A204.1 (cell line): ENCODE data around the gene VAV3.
"Not testable (repeated sequence)": the region's sequence is repeated elsewhere in the genome, so short reads cannot be mapped to it uniquely, and the experiment has no call there.

Experiments
- FAIRE-seq: peaks from 2 replicates; lab custom pipeline; 2012; peaks lifted over from hg19 to GRCh38; lab: Jason Lieb, UNC

The VAV3 gene

GRCh38 chr1:107883562-107883961 is 81.4 kb downstream of the VAV3 start:
- FAIRE-seq: no peak

DNA sequence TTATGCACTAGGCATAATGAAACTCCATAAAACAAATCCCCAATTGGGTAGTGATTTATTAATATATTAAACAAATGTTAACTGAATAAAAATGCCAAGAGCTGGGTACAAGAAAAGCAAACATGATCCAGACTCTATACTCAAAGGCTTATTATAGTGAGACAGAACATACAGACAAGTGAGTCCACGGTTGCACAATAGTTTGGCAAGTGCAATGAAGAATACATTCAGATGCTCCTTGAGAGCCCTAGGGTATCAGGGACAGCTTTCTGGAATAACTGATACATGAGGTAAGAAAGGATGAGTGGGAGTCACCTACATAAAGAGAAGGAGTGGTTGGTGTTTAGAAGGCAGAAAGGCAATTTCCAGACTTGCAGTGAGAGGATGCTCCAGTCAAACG is 85.1 kb downstream of the VAV3 start:
- FAIRE-seq: no peak

GRCh38 chr1:107879346-107879745 is 85.6 kb downstream of the VAV3 start:
- FAIRE-seq: no peak

- no peak for FAIRE-seq
Measured at GRCh38 chr1:107877745-107878144, 87.2 kb downstream of the VAV3 start.

DNA sequence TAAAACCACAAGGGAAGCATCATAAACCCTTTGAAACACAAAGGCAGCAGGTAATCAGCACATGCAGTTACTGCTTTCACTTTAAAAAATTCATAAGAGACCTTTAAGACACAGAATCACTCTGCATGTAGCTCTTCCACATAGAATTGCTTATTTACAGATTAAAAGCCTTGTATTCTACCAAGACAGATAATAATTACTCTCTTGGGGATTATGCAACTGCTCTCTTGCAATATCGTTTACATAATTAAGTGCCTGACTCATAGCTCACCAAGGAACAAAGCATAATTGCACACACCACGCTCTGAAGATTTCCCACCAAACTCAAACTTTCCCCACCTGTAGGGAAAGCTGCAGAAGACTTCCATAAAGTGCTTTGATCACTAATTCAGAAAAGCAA is 87.9 kb downstream of the VAV3 start:
- no peak for FAIRE-seq

GRCh38 chr1:107875689-107876088 is 89.3 kb downstream of the VAV3 start:
- FAIRE-seq: no peak

GRCh38 chr1:107874221-107874620 is 90.8 kb downstream of the VAV3 start:
- FAIRE-seq: no peak

DNA sequence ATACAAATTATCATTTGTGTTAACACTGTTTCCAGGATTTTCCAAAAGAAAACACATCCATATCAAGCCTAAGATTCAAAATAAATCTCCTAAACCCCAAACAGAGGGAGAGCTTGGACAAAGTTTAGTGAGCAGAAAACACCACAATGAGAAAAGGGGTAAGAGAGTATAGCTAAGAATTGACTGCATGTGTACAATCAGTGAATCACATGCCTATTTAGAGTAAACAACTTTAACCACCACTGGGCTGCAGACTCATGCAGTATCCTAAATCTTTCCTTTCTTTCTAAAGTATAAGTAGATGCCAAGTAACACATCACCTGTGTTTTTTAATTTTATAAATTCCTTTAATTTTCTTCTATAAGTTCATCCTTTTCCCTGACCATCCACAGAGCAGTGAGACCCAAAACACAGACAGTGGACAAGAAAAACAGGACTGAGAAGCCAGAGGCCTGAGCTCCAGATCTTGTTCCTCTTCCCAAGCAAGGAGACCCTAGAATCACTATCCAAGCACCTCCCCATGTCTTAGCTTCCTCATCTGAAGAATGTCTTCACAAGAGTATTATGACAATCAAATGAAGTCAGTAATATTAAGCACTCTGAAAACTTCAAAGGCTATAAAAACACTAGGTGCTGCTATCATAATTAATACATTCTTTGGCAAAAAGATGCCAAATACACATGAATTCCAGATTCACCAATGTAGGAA is 93.1 kb downstream of the VAV3 start:
- FAIRE-seq: no peak

DNA sequence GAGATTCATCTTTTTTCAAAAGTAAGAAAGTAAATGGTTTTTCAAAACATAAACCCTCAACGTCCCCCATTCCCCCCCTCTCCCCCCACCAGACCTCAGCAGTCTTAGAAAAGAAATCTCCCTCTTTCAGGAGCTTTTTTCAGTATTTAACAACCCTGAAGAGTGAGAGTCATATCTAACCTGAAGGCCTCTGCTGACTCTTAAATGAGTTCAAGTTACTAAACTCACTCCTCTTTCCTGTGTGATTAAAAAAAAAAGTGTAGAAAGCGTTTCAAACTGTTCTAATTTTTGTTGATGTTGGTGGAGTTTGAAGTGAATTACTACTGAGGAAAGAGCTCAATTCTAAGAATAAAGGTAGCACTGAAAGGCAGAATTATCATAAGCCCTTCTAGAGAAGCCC is 93.7 kb downstream of the VAV3 start:
- FAIRE-seq: no peak

DNA sequence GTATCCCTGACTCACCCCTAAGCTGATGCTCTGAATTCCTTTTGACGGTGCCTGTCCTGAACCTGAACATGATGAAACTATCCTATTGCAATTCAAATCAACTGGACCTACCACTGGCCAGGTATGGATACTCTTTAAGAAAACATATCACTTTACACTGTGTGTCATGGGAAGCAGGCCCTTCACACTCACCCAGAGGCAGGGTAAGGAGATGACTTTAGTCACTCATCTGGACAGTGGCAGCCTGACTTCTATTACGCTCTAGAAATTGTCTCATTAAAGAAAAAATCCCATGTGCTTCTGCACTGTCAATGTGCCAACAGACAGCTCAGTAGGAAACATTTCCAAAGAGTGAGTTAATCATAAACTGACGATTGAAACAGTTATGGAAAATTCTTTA is 94.3 kb downstream of the VAV3 start:
- FAIRE-seq: no peak

- no peak for FAIRE-seq
Measured at GRCh38 chr1:107867897-107868296, 97.1 kb downstream of the VAV3 start.

- no peak for FAIRE-seq
Measured at GRCh38 chr1:107867422-107867821, 97.6 kb downstream of the VAV3 start.

DNA sequence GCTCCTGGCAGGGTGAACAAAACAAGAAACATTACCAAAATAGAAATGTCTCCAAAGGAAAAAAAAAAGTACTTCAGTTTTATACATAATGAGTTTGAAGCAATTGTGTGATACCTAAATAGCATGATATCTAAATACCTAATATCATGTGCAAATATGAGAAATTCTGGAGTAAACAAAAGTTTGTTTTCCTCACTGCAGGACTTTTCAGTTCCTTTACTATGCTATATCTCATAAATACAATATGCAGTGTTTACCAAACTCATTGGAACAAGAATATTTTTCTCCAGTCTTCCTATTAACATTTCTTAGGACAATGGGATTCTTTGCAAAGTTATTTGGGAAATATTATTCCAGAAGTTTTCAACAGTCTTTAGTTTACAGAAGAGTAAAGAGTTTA is 98.1 kb downstream of the VAV3 start:
- no peak for FAIRE-seq

- FAIRE-seq: no peak
Measured at GRCh38 chr1:107865627-107866026, 99.4 kb downstream of the VAV3 start.

DNA sequence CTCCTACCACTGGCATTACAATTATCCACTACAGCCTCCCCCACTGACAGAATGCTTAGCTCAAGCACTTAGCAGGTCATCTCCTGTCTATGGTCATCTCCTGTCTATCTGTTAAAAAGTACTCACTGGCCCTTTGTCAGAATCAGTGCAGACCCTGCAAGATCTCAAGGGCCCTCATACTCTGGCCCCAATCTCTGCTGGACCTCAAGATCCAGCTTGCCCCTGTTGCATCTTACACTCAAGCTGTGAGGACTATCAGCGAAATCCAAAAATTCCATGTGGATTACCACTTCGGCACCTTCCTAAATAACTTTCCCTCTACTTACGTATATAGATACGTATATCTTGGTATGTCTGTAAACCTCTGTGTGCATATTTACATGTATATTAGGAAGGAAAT is 101.6 kb downstream of the VAV3 start:
- FAIRE-seq: no peak

GRCh38 chr1:107862064-107862463 is 102.9 kb downstream of the VAV3 start:
- FAIRE-seq: no peak

DNA sequence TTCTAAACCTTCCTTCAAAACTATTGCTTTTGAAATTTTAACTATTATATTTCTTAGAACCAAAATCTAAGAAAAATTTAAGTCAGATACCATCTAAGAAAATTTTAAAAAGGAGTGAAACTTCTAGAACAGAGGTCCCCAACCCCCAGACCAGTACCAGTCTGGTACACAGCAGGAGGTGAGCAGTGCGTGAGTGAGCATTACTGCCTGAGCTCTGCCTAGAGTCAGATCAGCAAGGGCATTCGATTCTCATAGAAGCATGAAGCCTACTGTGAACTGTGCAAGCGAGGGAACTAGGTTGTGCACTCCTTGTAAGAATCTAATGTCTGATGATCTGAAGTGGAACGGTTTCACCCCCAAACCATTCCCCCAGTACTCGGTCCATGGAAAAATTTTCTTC is 106.7 kb downstream of the VAV3 start:
- FAIRE-seq: no peak

DNA sequence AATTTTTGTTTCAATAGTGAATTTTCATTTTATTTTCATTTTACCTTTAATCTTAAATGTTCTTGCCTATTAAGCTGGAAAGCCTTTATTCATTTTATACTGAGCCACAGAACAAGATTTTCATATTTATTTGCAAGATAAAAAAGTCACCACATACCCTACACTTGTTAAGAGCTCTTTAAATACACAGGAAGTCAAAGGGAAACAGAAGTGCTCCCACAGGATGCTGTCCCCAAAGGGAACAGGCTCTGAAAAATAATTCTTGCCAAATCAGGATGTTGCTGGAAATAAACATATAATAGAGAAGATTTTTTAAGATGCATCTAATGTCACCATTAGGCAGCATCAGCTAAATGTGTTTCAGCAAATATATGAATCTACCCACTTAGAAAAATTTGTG is 113.6 kb downstream of the VAV3 start:
- no peak for FAIRE-seq

DNA sequence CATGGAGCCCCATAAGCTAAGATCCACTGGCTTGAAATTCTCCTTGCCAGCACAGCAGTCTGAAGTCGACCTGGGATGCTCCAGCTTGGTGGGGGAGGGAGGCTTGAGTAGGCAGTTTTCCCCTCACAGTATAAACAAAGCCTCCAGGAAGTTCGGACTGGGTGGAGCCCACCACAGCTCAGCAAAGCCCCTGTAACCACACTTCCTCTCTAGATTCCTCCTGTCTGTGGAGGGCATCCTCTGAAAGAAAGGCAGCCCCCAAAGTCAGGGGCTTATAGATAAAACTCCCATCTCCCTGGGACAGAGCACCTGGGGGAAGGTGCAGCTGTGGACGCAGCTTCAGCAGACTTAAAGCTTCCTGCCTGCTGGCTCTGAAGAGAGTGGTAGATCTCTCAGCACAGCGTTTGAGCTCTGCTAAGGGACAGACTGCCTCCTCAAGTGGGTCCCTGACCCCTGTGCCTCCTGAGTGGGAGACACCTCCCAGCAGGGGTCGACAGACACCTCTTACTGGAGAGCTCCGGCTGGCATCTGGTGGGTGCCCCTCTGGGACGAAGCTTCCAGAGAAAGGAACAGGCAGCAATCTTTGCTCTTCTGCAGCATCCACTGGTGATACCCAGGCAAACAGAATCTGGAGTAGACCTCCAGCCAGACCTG is 120.3 kb downstream of the VAV3 start:
- FAIRE-seq: not testable (repeated sequence)

- no peak for FAIRE-seq
Measured at GRCh38 chr1:107843989-107844388, 121.0 kb downstream of the VAV3 start.

DNA sequence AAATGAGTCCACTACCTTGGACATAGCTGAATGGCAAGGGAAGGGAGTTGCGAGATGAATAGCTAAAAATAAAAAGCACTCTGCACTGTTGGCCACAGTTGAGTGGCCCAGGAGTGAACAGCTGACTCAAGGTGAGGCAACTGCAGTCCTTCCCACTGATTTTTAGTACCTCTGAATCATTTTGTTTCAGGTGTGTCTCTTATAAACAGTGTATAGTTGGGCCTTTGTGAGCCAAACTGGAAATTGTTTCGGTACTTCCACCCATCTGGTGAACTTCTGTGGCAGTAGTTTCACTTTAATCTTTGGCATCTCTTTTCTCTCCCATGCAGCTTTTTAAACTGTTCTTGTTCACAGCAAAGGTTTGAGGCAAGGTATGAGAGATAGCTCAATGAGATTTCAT is 122.7 kb downstream of the VAV3 start:
- no peak for FAIRE-seq

DNA sequence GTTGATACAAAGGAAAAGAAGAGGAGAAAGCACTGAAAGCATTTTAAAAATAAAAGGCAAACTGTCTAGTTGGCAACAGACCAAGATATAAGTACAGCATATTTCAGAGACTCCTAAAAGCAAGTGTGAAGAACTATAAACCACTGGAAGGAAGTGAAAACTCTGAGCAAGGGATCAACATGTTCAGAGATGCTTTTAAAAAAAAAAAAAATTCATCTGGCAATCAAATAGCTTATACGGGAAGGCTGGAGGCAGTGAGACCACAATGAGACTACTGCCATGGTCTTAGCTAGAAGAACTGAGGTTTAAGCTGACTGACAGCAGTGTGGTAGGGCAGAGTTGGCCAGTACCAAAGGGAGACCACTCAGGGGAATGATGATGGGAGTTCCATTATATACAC is 124.3 kb downstream of the VAV3 start:
- no peak for FAIRE-seq

- no peak for FAIRE-seq
Measured at GRCh38 chr1:107838056-107838455, 126.9 kb downstream of the VAV3 start.

DNA sequence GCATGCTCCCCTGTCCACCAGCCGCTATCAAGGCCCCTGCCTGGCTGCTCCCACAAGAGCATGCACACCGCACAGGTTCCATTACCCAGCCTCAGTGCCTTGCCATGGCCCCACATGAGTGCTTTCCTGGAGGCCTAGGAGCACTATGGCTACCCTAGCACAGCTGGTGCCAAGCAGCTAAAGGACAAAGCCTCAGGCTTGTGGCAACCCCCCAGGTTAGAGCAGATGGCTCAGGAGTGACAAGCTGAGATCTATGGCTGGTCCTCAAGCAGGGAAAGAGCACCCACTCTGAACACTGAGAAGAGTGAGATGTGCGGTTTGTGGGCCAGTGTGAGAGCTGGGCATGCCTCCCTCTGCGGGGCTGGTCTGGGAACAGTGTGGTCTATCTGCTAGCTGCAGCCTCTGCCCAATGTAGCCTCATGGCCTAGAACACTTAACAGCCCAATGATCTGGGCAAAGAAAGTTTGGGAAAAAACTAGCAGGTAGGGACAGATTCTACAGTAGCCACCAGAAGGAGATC is 129.8 kb downstream of the VAV3 start:
- no peak for FAIRE-seq
